T-helper 2 cell treated with Interferon-gamma antibody and Interleukin-4, amounts not matched to agents 5 μg/mL and 100 μg/mL, for 36 hours (primary cell): Measurements from ENCODE around the gene NUDT14.

Source experiments
- DNase-seq: peaks from one replicate; pipeline ENCODE4 v3.0.0; 2021; ENCODE audit warnings: low spot score
- H3K27ac Mint-ChIP-seq: one replicate; pipeline ENCODE4 v1.8.0; 2021; ENCODE audit warnings: mild to moderate bottlenecking, mixed read lengths
- H3K27me3 Mint-ChIP-seq: one replicate; pipeline ENCODE4 v1.8.0; 2021; ENCODE audit warnings: low read depth, mixed read lengths
- H3K36me3 Mint-ChIP-seq: one replicate; pipeline ENCODE4 v1.8.0; 2021; ENCODE audit warnings: low read depth, mixed read lengths
- H3K4me1 Mint-ChIP-seq: one replicate; pipeline ENCODE4 v1.8.0; 2021; ENCODE audit warnings: low read depth, mixed read lengths
- H3K4me3 Mint-ChIP-seq: one replicate; pipeline ENCODE4 v1.8.0; 2022; ENCODE audit warnings: mild to moderate bottlenecking, moderate library complexity, mixed read lengths
- H3K9me3 Mint-ChIP-seq: one replicate; pipeline ENCODE4 v1.8.0; 2021; ENCODE audit warnings: mixed read lengths

NUDT14 gene

DNA sequence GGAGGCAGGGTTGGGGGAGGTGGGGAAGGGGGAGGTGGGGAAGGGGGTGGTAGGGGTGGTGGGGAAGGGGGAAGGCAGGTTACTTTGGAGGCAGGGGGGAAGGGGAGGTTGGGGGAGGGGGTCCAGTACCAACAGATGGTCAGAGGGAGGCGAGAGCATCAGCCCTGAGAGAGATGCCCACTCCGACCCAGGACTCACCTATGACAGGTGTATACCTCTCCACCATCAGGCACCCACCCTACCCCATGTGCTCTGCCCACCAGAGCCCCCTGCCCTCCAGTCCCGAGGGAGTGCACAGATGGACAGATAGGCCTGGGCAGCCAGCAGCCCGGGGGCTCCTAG is 31.1 kb downstream of the NUDT14 start:
- Mint-ChIP-seq H3K4me3 (no peak overlapping the region), H3K36me3 (no peaks in the 10 kb centered on the region), H3K4me1 (no peaks in the 10 kb centered on the region), H3K9me3 (no peaks in the 10 kb centered on the region), H3K27ac (no peak overlapping the region), H3K27me3 (no peaks in the 10 kb centered on the region)
- no peak for DNase-seq

DNA sequence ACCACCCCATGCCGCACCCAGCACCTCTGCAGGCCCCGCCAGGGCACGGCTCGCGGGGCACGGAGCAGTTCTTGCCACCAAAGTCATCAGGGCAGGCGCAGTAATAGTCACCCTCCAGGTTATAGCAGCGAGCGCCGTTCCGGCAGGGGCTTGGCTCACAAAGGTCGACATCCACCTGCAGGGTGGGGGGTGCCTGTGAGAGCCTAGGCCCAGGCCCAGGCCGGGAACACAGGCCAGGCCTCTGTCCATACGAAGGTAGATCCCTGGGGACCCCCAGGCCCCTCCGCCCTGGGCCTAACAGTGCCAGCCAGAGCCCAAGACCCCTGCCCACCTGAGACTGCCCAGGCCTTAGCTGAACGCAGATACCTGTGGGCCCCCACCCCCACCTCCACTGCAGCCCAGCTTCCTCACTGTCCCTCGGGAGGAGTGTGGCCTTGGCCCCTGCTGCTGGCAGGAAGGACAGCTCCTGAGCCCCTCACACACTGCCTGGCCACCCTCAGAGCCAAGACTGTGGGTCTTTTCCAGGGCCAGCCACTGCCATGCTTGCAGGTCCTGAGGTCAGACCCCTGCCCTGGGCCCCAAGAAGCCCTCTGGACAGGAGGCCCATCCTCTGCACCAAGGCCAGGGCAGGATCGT is 31.8 kb downstream of the NUDT14 start:
- no peak overlapping the region for H3K4me3 Mint-ChIP-seq
- H3K36me3 Mint-ChIP-seq: no peaks in the 10 kb centered on the region
- no peaks in the 10 kb centered on the region for H3K4me1 Mint-ChIP-seq
- H3K9me3 Mint-ChIP-seq: no peaks in the 10 kb centered on the region
- no peak overlapping the region for H3K27ac Mint-ChIP-seq
- no peaks in the 10 kb centered on the region for H3K27me3 Mint-ChIP-seq
- DNase-seq: no peak

DNA sequence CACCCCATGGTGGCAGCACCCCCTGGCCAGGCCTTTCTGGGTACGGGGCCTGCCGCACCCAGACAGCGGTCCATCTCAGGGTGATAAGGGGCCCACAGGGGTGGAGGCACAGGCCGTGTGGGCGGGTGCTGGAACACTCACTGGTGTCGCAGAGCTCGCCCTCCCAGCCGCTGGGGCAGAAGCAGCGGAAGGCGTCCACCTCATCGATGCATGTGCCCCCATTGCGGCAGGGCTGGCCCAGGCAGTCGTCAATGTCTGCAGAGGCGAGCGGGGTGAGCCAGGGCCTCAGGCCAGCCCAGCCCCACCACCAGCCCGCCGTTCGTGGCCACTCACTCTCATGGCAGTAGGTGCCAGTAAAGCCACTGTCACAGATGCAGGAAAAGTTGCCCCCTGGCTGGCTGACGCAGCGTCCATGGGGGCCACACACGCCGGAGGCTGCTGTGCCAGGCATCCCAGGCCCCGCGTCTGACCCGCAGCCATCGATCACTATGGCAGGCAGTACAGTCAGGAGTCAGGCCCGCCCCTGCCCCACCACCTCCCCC is 32.4 kb downstream of the NUDT14 start:
- no peaks in the 10 kb centered on the region for H3K27me3 Mint-ChIP-seq
- H3K9me3 Mint-ChIP-seq: no peaks in the 10 kb centered on the region
- H3K4me3 Mint-ChIP-seq: no peak overlapping the region
- no peaks in the 10 kb centered on the region for H3K36me3 Mint-ChIP-seq
- H3K4me1 Mint-ChIP-seq: no peaks in the 10 kb centered on the region
- no peak overlapping the region for H3K27ac Mint-ChIP-seq
- DNase-seq: no peak

DNA sequence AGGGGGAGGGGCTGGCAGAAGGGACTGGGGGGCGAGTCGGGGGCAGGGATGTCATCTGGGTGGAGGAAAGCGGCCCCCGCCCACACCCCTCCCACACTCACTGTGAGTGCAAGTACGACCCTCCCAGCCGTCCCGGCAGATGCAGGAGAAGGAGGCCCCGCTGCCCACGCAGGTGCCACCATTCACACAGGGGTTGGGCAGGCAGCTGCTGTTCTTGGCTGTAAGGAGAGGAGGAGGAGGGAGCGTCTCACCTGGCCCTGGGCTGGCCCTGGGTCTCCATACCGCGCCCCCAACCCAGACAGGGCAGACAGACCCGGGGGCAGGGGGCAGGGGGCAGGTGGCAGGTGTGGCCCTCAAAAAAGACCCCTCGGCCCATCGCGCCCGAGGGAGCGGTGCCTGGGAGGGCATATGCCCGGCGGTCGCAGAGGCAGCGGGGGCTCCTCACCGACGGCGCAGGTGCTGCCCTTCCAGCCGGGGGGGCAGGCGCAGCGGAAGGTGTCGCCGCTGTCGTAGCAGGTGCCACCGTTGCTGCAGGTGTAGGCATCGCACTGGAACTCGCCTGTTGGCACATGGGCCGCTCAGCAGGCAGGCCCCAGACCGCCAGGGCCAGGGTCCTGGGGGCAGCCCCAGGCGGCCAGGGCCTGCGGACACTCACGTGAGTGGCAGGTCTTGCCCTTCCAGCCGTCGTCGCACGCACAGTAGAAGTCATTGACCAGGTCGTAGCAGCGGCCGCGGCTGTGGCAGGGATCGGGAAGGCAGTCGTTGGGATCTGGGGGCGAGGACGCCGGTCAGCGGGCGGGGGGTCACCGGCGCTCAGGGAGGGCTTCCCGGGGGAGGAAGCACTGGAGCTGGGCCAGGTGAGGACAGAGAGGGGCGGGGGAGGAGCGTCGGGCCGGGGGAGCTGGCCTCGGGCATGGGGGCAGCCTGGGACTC is 33.2 kb downstream of the NUDT14 start:
- Mint-ChIP-seq H3K27me3 (no peaks in the 10 kb centered on the region), H3K4me3 (no peak overlapping the region), H3K4me1 (no peaks in the 10 kb centered on the region), H3K9me3 (no peaks in the 10 kb centered on the region), H3K36me3 (no peaks in the 10 kb centered on the region), H3K27ac (no peak overlapping the region)
- no peak for DNase-seq

DNA sequence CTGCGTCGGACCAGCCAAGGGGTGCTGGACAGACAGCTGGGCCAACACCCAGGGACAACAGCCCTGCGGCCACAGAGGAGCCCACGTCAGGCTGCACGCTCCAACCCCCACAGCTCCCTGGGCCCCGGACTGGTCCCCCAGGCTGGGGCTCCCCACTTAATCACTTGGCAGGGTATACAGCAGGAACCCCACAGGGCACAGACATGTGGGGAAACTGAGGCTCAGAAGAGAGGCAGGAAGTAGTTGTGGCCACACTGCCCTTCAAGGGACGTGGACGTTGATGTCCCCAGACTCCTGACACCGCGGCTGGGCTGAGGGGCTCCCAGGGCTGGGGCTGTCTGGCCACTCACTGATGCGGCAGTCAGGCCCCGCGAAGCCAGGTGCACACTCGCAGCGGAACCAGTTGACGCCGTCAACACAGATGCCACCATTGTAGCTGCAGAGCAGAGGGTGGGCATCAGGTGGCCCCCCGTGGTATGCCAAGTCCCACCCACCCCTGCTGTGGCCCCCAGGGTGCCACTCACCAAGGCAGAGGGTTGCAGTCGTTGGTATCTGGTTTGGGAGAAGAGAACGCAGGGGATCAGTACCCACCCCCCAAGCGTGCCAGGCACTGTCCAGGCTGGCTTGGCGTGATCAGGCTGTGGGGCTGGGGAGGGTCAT is 34.0 kb downstream of the NUDT14 start:
- Mint-ChIP-seq H3K9me3 (no peaks in the 10 kb centered on the region), H3K27me3 (no peaks in the 10 kb centered on the region), H3K4me3 (no peak overlapping the region), H3K36me3 (no peaks in the 10 kb centered on the region), H3K4me1 (no peaks in the 10 kb centered on the region), H3K27ac (no peak overlapping the region)
- DNase-seq: no peak

DNA sequence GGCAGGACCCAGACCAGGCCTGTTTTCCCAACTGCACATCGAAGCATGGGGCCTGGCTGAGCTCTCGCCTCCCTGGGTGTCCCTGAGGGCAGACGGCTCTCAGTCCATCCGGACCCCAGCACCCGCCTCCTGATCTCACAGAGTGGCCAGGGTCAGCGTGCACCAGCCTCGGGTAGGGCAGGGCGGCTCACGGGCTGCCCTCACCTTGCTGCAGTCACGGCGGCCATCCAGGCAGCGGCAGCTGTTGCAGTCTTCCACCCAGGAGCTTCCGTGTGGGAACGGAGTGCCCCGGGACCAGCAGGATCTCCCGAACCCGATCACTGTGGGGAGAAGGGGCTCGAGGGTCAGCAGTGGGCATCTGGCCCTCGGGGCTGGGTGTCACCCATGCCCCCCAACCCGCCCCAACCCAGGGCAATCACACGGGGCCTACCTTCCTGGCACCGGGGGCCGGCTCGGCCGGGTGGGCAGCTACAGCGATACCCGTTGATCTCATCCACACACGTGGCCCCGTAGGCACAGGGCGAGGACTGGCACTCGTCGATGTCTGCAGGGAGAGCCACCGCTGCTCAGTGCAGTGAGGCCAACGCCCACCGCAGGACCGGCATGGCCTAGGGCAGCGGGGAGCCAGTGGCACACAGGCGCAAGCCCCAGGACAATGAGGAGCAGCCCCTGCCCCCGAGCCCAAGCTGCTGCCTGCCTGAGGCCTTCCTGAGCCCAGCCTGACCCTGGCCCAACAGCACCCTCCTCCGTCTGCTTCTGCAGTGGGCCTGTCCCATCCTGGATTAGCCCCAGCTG is 34.7 kb downstream of the NUDT14 start:
- H3K9me3 Mint-ChIP-seq: no peaks in the 10 kb centered on the region
- H3K27ac Mint-ChIP-seq: no peak overlapping the region
- H3K36me3 Mint-ChIP-seq: no peaks in the 10 kb centered on the region
- no peak overlapping the region for H3K4me3 Mint-ChIP-seq
- H3K27me3 Mint-ChIP-seq: no peaks in the 10 kb centered on the region
- no peak for DNase-seq
- H3K4me1 Mint-ChIP-seq: no peaks in the 10 kb centered on the region

DNA sequence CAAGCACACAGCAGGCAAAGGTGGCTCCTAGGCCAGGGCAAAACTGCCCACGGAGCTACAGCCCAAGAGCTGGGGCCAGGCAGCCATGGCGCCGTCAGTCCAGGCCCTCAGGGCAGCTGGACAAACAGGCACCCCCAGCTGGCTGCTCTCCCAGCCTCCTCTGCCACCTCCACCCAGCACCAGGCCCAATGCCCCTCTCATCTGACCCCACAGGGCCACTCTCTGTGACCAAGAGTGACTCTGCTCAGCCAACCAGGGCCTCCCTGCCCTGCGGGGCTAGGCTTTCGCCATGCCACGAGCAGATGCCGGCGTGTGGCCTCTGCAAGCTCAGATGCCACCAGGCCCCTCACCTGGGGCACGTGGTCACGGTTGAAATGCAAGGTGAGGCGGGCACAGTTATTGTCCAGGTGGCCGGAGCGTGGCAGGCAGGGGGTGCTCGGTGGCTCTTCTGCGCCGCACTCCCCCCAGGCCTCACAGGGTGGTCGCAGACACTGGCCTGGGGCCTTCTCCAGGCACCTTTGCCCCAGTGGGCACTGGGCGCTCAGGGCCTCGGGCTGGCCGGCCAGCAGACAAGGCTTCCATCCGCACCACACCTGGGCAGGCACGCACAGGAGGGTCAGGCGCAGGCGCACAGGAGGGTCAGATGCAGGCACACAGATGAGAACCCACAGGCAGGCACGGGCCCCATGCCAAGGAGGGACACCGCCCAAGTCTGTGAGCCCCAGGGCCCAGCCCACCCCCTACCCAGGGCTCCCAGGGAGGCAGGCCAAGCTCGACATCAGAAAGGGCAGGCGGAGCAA is 35.5 kb downstream of the NUDT14 start:
- H3K4me1 Mint-ChIP-seq: no peaks in the 10 kb centered on the region
- DNase-seq: no peak

DNA sequence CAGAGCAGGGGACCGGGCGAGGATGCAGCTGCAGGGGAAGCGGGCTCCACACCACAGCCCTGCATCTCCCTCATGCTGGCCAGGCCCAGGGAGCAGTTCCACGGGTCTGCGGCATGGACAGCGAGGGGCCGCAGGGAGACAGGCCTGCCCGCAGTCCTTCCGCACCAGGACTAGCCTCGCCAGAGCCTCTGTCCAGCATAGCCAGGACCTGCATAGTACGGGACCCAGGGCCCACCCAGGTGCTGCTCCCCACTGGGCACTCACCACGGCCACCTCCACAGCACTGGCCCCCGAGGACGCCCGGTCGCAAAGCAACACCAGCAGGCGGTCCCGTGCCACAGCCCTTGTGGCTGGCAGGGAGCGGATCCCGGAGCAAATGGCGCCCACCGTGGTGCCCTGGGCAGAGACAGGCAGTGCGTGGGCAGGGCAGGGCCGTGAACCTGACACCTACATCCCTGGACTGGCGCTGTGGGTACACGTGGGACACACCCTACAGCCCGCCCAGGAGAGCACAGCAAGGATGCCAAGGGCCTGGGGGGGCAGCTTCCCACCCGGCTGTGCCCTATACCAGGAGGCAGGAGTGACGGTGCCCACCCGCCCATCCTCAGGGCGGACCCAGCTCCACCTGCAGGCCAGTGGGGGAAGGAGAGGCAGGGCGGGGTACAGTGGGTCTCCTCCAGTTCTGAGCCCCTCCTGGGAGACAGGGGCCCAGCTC is 36.3 kb downstream of the NUDT14 start:
- Mint-ChIP-seq H3K27ac (no peak overlapping the region), H3K9me3 (peaks cover 3% of the 10 kb centered on the region), H3K36me3 (no peaks in the 10 kb centered on the region), H3K27me3 (no peaks in the 10 kb centered on the region), H3K4me3 (no peak overlapping the region), H3K4me1 (no peaks in the 10 kb centered on the region)
- no peak for DNase-seq

More for the DNA sequence above, 35.5 kb downstream of the NUDT14 start:
- Mint-ChIP-seq H3K27ac (no peak overlapping the region), H3K27me3 (no peaks in the 10 kb centered on the region), H3K4me3 (no peak overlapping the region), H3K9me3 (no peaks in the 10 kb centered on the region), H3K36me3 (no peaks in the 10 kb centered on the region)

DNA sequence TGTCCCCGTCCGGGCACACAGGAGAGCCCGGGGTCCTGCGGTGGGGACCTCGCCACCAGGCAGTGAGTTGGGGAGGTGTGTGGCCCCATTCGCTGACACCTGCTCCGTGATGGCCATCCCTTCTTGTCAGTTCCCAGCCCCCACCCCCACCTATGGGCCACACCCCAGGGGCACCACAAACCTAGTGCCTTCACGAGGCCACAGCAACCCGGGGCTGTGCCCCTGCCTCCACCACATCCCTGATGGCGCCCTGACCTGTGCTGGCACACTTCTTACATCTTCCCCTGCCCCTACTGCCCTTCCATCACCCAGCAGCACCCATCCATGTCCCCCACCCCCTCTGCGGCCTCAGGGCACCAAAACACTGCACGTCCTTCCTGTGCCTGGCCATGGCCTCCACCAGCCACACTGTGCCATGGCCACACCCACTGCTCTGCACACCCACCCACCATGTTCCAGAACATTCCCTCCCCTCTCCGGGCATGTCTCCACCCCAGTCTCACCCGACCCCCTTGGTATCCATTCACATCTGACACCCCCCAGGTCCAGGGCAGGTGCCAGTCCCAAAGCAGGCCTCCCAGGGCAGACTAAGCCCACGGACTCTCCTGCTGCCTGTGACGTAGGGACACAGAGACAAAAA is 37.0 kb downstream of the NUDT14 start:
- Mint-ChIP-seq H3K36me3 (no peaks in the 10 kb centered on the region), H3K4me1 (no peaks in the 10 kb centered on the region), H3K27ac (no peak overlapping the region), H3K4me3 (no peak overlapping the region), H3K27me3 (no peaks in the 10 kb centered on the region), H3K9me3 (peaks cover 4% of the 10 kb centered on the region)
- DNase-seq: no peak

DNA sequence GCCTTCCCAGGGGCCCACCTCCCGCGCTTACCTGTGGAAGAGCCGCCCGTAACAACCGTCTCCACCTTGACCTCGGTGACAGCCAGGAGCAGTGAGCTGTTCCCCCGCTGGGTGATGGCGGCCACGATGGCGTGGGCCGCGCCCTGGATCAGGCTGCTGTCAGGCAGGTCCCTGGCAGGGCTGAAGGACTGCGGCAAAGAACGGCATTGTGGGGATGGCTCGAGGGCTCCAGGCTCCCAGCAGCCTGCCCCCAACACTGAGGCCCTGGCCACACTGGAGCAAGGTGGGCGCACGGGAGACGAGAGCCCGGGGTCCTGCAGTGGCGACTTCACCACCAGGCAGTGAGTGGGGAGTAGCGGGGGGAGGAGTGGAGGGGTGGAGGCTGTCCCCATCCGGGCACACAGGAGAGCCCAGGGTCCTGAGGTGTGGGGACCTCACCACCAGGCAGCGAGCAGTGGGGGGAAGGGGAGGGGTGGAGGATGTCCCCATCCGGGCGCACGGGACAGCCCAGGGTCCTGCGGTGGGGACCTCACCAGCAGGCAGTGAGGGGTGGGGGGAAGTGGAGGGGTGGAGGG is 37.6 kb downstream of the NUDT14 start:
- Mint-ChIP-seq H3K36me3 (no peaks in the 10 kb centered on the region), H3K27ac (no peak overlapping the region), H3K9me3 (peaks cover 4% of the 10 kb centered on the region), H3K27me3 (no peaks in the 10 kb centered on the region), H3K4me1 (no peaks in the 10 kb centered on the region), H3K4me3 (no peak overlapping the region)
- no peak for DNase-seq

DNA sequence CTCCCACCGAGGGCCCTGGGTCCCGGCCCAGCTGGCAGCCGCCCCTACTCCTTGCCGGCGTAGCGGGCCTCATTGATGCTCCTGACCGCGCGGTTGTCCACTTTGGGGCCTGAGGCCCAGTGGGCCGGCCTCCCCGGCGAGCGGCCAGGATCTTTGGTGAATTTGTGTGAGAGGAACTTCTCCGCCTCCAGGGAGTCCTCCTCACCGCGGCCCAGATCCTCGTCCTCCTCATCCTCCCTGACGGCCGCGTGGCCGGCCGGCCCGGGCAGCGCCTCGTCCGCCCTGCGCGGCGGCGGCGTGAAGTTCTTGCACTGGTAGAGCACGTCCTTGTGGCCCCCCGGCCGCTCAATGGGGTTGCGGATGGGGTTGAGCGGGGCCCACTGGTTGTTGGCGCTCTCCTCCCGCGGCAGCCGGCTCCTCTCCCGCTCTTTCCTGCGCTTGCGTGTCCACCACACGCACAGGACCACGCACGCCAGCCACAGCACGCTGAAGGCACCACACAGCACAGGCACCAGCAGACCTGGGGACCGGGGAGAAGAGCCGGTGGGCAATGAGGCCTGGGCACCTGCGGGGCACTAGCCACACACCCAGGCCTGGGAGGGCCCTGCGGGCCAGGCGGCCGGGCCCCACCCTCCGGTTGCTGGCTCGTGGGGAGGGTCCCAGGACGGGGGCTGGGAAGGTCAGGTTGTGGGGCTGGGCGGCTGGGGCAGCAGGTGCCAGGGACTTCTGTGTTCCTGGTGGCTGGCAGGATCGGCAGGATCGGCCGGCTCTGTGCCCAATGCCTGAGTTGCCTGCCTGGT is 38.3 kb downstream of the NUDT14 start:
- DNase-seq: no peak
- Mint-ChIP-seq H3K4me1 (no peaks in the 10 kb centered on the region), H3K27me3 (no peaks in the 10 kb centered on the region), H3K4me3 (no peak overlapping the region), H3K27ac (no peak overlapping the region), H3K36me3 (no peaks in the 10 kb centered on the region), H3K9me3 (peaks cover 4% of the 10 kb centered on the region)
